ENCODE results near the gene BBC3.
"Not testable (repeated sequence)": the region's sequence is repeated elsewhere in the genome, so short reads cannot be mapped to it uniquely, and the experiment has no call there.

The BBC3 gene

DNA sequence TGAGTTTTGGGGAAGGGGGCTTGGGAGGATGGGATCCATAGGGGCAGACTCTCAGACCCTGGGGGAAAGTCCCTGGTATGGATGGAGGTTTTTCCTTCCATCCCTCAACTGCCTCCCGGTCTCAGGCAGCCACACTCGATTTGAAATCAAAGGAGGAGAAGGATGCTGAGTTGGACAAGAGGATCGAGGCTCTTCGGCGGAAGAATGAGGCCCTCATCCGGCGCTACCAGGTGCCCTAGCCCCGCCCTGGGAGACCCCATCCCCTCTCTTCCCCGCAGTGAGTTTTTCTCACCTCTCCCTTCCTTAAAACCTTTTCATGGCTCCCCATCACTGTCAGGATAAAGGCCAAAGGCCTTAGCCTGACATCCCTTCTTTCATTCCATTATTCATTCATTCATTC, 27.4 kb upstream of the BBC3 start:
- DNase-seq (ENCODE audit: low read depth, low spot score): no peak

DNA sequence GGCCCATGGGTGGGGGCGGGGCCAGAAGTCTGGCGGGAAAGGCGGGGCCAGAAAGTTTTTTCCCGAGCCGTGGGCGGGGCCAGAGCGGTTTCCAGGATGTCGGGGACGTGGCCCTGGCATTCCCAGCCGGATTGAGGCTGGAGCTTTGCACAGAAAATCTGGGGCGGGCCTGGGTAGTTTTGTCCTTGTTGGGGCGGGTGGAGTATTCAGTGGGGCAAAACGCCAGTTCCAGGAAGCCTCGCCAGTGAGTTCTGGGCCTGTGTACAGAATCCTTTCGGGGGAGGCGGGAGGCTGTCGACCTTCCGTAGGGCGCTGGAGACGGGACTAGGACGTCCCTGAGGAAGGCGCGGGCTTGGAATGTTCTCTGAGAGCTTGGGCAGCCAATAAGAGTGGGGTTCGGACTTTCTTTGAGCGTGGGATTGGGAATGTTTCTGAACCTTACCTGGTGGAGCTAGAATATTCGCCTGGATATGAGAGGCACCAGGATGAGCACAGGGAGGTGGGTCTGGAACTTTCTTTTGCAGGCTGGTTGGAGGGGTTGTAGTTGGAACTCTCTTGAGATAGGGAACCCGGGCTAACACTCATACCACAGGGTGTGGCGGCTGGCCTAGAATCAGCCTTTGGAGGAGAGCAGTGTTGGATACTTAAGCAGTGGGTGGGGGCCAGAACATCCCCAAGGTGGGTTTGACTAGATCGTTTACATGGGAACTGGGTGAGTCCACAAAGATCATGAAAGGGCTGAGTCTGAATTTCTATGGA, 26.6 kb upstream of the BBC3 start:
- DNase-seq (ENCODE audit: low read depth, low spot score): no peak

DNA sequence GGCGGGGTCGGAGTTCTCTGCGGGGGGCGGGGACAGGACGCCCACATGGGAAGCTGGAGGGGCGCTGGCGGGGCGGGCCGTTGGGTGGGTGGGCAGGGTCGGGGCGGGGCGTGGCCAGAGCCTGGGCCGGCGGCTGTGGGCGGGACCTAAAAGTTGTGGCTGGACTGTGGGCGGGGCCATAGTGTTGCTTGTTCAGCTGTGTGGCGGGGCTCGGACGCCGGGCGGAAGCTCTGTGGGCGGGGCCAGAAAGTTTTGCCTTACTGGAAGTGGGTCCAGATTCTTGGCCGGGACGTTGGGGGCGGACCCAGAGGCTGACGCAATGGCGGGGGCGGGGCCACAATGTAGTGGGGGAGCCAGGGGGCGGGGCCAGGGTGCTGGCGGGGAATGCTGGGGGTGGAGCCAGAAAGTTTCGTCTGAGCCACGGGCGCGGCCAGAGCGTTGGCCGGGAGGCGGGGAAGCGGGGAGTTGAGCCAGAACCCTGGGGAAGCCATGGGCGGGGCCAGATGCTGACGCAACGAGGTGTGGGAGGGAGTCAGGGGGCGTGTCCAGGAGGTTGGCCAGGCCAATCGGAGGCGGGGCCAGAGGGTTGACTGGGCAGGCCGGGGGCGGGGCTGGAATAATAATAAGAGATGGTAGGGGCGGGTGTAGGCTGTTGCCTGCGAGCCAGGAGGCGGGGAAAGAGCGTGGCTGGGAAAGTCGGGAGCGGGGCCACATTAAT, 25.9 kb upstream of the BBC3 start:
- peak; percentile 99 for DNase-seq (ENCODE audit: low read depth, low spot score)

DNA sequence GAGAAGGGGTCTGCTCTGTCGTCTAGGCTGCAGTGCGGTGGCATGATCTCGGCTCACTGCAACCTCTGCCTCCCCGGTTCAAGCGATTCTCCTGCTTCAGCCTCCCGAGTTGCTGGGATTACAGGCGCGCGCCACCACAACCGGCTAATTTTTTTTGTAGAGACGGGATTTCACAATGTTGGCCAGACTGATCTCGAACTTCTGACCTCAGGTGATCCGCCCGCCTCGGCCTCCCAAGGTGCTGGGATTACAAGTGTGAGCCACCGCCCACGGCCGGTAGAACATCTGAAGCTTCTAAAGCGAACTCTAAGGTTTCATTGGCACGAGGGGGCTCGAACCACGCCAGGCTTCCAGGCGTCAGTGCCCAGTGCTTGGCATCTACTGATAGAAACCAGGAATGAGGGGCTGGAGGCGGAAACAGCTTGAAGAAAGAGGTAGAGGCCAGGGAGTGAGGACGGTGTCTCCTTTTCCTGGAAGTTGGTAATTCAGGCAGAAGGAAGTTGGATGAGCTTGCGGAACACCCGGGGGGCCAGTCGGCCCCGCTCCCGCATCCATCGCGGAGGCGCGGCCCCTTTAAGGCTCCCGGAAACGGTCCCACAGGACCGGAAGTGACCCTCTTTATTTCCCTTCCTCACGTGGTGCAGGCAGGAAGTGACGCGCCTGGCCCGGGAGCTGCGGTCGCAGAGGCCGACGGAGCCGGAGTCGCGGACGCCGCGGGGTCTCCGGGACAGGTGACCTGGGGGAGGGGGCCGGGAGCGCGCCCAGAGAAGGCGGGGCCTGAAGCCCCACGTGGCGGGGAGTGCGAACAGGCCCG, 25.1 kb upstream of the BBC3 start, which contains the start of gene CCDC9:
CCDC9 (plus strand) TSS at position 647 of the 814 bp plus-strand sequence. CDS start 1,876 bp downstream, outside the sequence.
- DNase-seq (ENCODE audit: low read depth, low spot score): peak; percentile 88

DNA sequence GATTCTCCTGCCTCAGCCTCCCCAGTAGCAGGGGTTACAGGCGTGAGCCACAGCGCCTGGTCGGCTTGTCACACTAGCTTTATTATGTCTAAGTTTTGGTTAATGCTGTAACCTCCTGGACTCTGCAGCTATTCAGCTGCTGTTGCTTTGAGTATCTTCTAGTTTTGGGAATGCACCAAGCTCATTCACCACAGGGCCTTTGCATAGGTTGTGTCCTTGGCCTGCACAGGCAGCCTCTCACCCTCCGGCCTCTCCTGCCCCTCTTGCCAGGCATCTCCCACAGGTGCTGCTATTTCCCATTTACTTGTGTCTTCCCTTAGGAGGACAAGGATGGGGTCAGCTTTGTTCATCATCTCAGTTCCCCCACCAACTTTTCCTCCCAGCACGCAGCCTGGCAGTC, 23.0 kb upstream of the BBC3 start:
- no peak for DNase-seq (ENCODE audit: low read depth, low spot score)

DNA sequence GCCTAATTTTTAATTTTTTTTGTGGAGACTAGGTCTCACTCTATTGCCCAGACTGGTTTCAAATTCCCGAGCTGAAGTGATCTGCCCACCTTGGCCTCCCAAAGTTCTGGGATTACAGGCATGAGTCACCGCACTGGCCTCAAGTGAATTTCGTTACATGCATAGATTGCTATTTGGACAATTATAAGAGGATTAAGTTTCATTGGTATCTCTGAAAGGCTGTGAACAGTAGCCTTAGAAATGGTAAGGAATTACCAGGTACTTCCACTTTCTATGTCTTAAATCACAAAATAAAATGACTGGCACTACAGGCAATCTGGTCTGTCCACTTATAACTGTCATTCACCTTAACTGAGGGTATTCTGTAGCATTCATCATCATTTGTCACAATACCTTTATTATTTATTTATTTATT, 22.5 kb upstream of the BBC3 start:
- no peak for DNase-seq (ENCODE audit: low read depth, low spot score)

DNA sequence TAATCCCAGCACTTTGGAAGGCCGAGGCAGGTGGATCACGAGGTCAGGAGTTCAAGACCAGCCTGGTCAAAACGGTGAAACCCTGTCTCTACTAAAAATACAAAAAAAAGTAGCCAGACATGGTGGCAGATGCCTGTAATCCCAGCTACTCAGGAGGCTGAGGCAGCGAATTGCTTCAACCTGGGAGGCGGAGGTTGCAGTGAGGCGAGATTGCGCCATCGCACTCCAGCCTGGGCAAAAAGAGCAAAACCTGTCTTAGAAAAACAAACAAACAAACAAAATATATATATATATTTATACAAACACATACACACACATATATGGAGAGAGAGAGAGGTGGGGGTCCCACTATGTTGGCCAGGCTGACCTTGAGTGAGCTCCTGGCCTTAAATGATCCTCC, 22.0 kb upstream of the BBC3 start:
- not testable (repeated sequence) for DNase-seq (ENCODE audit: low read depth, low spot score)

DNA sequence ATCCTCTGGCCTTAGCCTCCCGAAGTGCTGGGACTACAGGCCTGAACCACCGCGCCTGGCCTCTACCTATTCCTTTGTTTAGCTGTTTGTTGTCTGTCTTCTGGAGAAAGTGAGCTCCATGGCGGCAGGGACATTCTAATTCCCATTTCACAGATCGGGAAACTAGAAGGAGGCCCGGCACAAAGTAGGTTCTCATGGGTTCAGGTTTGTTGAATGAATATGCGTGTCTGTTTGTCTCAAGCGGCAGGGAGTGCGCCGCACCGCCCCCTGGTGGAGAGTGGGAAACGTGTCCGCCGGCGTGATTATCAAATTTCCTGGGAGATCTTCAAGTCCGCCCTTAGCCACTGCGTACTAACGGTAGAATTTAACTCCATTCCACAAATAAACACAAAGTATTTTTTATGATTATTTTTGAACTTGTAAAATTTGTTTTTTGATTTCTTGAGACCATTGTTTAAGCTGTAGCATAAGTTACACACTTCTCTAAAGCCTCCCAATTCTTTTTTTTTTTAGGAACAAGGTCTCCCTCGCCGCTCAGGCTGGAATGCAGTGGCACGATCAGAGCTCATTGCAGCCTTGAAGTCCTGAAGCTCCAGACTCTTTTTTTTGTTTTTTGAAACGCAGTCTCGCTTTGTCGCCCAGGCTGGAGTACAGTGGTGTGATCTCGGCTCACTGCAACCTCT, 16.4 kb upstream of the BBC3 start:
- peak; percentile 54 for DNase-seq (ENCODE audit: low read depth, low spot score)

DNA sequence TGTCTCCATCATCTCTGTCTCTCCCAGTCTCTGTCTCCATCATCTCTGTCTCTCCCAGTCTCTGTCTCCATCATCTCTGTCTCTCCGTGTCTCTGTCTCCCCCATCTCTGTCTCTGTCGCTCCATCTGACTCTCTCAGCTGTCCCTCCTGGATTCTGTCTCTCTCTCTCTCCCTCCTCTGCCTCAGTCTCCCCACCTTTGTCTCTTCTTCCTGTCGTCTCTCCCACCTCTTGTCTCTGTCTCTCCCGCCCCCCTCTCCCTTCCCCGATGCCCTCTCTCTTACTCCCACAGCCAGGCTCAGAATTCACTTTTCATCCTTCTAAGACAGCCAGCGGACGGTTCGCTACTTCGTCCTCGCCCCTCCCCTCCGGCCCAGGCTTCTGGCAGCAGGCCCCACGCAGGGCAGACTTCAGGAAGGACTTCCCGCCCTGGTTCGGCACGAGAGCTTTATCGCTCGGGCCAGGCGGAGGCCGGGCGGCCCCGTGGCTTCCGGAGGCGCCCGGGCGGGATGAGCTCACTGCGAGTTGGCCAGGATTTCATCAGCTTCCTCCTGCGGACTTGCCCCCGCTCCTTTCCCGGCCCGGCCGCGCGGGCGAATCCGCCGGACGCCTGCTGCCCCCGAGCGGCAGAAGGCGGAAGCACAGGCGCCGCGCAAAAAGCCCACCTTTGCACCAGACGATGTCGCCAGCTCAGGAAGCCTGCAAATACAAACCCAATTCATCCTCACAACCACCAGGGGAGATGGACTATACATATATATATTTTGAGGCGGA, 13.0 kb upstream of the BBC3 start:
- DNase-seq (ENCODE audit: low read depth, low spot score): peak; percentile 85

DNA sequence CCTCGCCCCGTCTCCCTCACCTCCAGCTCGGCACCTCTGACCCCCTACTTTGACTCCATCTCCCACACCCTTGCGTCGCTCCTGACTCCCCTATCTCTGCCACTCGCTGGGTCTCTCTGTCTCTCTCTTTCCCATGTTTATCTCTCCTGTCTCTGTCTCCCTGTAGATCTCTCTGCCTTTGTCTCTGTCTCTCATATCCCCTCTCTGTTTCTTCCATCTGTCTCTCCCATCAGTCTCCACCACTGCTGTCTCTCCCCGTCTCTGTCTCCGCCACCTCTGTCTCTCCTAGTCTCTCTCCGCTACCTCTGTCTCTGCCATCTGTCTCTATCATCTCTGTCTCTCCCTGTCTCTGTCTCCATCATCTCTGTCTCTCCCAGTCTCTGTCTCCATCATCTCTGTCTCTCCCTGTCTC, 12.4 kb upstream of the BBC3 start:
- no peak for DNase-seq (ENCODE audit: low read depth, low spot score)

DNA sequence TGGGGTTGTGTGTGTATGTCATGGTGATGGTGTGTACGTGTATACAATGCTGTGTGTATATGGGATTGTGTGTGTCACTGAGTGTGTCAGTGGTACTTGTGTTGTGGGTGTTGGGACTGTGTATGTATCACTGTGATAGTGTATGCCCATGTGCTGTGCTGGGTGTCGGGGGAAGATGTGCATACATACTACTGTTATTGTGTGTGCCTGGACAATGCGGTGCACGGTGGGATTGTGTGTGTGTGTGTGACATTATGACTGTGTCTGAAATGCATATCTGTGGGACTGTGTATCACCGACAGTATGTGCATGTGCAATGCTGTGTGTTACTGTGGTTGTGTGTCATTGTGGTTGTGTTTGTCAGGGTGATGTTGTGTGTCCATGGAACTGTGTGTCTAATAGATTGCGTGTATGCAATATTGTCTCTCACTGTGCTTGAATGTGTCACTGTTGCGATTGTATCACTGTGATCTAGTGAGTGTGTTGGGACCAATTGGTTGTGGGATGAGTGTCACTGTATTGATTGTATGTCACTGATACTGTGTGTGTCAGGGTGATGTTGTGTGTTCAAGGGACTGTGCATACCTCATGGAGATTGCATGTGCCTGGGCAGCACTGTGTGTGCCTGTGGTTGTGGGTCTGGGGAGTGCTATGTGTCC, 11.0 kb upstream of the BBC3 start:
- no peak for DNase-seq (ENCODE audit: low read depth, low spot score)

DNA sequence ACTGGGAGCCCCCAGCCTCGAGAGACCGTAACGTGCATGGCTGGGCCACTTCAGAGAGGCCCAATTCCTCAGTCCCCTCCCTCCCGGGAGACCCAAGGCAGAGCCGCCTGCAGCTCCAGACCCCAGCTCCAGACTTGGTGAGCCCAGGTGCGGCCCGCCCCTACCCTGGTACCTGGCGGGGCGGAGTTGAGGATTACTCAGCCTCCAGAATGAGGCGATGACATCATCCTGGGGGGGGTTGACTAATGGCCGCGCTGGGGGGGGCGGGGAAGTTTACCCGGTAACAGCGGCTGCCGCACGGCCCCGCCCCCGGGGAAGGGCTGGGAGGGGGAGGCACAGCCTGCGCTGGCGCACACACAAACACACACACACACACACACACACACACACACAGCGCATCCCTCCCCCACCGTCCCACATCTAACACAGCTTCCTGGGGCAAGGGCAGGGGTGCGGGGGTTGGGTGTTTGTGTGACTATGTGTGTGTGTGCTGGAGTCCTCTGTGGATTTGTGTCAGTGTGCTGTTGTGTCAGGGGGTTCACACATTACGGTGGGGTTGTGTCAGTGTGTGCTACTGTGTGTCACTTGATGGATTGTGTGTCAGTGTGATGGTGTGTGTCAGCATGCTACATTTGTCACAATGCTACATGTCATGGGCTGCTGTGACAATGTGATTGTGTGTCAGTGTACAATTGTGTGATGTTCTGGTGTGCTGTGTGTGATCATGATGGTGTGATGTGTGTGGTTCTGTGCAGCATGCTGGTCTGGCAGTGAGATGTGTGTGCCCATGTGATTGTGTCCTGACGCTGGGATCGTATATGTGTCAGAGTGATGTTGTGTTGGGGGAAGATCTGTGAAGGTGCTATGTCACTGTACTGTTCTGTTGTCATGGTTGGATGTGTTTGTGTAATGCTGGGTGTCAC, 10.3 kb upstream of the BBC3 start:
- DNase-seq (ENCODE audit: low read depth, low spot score): peak; percentile 72

DNA sequence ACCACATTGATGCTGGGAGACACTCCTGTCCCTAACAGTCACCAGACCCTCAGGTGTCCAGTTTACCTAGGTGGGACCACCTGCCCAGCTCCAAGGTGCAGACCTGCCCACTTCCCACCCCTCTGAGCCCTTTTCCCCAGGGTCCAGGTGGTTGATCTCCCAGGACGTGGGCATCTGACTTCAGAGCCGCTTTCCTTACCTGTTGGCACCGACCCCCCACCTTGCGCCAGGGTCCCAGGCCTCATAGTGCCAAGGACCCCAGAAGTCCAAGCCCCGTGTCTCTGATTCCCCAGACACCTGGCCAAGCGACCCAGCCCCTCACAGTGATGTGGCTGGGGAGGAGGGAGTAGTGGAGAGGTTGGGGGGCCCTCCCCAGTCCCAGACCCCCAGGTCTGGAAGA, 9.6 kb upstream of the BBC3 start:
- no peak for DNase-seq (ENCODE audit: low read depth, low spot score)

DNA sequence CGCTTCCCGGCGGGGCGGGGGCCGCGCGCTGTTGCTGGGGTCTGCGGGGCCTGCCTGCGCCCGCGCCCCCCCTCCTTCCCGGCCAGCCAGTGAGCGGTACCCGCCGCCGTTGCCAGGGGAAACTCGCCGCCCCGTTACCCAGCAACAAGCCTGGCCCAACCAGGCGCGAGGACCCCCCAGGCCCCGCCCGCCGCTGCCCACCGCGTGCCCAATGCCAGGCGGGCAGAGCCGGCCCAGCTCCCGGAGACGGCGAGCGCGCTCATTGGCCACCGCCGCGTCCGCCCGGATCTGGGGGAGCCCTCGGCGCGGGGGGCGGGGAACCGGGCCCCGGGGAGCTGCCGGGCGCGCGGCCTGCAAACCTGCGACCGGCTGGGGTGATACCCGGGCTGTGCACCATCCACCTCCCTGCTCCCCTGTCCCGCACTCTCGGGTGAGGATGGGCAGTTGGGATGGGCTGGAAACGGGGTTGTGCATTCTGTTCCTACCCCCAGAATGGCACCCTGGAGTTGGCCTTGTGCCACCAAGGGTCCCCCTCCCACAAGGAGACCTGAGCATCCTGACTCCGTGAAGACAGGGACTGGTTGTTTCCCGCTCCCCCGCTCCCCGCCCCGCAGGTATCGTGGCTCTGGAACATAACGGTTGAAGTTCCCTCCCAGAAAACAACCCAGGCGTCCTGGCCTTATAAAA, 8.8 kb upstream of the BBC3 start:
- DNase-seq (ENCODE audit: low read depth, low spot score): no peak

DNA sequence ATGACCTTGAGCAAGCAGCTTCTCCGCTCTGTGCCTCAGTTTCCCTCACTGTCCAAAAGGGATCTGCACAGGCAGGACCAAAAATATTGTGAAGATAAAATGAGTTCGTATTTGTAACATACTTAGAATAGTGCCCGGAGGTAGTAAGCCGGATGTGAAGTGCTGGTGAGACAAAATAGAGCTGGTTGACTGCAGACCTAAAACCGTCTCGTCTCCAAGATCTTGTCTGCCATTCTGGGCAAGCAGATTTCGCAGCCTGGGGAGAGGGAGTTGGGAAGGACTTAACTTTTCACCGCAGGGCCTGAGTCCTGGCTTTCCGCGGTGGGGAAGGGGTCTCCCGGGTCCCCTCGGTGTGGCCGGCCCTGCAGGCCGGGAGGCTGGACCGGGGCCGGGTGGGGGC, 8.2 kb upstream of the BBC3 start:
- DNase-seq (ENCODE audit: low read depth, low spot score): no peak

DNA sequence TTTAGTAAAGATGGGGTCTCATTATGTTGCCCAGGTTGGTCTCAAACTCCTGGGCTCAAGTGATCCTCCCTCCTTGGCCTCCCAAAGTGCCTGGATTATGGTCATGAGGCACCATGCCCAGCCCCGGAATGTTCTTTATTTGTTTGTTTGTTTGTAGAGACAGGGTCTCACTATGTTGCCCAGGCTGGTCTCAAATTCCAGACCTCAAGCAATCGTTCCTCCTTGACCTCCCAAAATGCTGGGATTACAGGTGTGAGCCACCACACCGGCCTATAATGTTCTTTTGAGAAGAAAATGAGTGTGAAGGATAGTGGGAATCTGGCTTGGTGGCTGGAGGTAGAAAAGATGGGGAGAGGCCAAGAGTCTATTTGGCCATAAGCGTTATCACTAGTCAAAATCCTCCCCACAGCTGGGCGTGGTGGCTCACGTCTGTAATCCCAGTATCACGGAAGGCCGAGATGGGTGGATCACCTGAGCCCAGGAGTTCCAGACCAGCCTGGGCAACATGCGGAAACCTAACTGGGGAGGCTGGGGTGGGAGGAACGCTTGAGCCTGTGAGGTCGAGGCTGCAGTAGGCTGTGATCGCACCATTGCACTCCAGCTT, 5.2 kb upstream of the BBC3 start:
- no peak for DNase-seq (ENCODE audit: low read depth, low spot score)

DNA sequence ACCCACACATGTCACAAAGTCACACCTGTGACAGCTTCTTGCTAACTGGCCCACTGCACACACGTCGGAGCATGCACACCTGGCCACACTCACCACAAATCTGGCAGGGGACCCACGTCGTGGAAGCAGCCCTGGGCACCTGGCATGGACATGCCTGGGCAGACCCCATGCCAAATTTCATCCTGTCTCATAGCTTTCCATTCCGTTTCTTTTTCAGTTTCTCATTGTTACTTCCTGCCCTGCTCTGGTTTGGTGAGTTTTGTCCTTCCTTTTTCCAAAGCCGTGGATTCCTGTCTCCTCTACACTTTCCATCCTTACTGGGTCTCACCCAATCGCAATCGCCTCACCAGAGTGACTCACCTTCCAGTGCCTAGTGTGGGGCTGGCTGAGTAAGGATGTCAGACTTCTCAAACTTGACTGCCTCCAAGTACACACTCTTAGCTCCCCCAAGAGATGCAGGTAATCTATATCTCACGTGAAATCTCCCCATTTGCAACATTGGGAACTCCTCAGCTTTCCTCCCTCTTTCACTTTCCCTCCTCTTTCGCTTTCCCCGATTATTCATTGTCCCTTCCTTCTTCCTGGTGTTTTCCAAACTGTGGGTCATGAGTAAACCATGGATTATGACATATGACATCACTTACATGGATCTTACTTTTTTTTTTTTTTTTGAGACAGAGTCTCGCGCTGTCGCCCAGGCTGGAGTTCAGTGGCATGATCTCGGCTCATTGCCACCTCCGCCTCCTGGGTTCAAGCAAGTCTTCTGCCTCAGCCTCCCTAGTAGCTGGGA, 1.6 kb upstream of the BBC3 start:
- no peak for DNase-seq (ENCODE audit: low read depth, low spot score)
